Skeletal muscle cell (primary cell): ENCODE results near the gene PCDHGA6.
A peak's percentile ranks its signal among the peaks of the same experiment; 100 is the strongest.
"Not testable (repeated sequence)": the region's sequence is repeated elsewhere in the genome, so short reads cannot be mapped to it uniquely, and the experiment has no call there.

Experiments used
- DNase-seq: peaks from one replicate; pipeline ENCODE4 v3.0.0-alpha.2; 2010; ENCODE audit warnings: low read depth
- H3K4me3 ChIP-seq: 2 replicates; pipeline ENCODE4 v1.5.1; 2011; ENCODE audit warnings: low read depth, mild to moderate bottlenecking, control low read depth, low read length, moderate library complexity

The PCDHGA6 gene

DNA sequence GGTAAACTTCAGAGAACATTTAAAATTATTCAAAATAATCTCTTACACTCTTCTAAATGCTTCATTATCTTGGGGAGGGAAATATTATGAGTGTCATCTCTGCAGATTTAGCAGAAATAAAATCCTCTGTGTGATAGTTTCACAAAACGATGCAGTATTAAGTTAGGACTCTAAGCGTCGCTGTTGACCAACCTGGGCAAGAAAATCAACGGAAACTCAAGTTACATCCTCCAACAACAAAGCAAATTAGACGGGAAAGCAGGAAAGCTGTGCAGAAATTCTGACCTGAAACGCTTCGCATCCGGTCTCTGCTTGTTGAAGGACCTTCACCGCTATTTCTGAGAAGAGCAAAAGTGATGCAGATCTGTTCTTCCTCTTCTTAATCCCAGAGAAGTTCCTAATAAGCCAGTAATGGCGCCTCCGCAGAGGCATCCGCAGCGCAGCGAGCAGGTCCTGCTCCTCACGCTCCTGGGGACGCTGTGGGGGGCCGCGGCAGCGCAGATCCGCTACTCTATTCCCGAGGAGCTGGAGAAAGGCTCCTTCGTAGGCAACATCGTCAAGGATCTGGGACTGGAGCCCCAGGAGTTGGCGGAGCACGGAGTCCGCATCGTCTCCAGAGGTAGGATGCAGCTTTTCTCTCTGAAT lies at the start of gene PCDHGA6:
PCDHGA6 (plus strand) TSS at position 219 of the 645 bp plus-strand sequence; CDS start at position 412, 193 bp downstream.
- H3K4me3 ChIP-seq: peak within 1 kb of the TSS; percentile 49

GRCh38 chr5:141326088-141326854 lies 47.4 kb upstream of the PCDHGA6 start:
- peak overlapping the region; percentile 52 for H3K4me3 ChIP-seq
- DNase-seq: no peak

More for the DNA sequence above, at the start of gene PCDHGA6:
- no peak for DNase-seq

GRCh38 chr5:141328231-141328630 lies 45.5 kb upstream of the PCDHGA6 start:
- no peak for DNase-seq
- no peak overlapping the region for H3K4me3 ChIP-seq

GRCh38 chr5:141330299-141331080 lies 43.2 kb upstream of the PCDHGA6 start, which contains the start of gene PCDHGA1:
Gene PCDHGA1, plus strand, starts transcription at chr5:141330514.
- H3K4me3 ChIP-seq: peak within 1 kb of the TSS; percentile 46
- DNase-seq: no peak

- not testable (repeated sequence) for H3K4me3 ChIP-seq, DNase-seq
These were observed 41.1 kb upstream of the PCDHGA6 start for GRCh38 chr5:141332571-141332970.

GRCh38 chr5:141338538-141339306 lies 35.0 kb upstream of the PCDHGA6 start, which contains the start of gene PCDHGA2:
Gene PCDHGA2, plus strand, starts transcription at chr5:141338760.
- H3K4me3 ChIP-seq: peak within 1 kb of the TSS; percentile 41
- DNase-seq: no peak

GRCh38 chr5:141340781-141341354 lies 32.8 kb upstream of the PCDHGA6 start:
- not testable (repeated sequence) for H3K4me3 ChIP-seq

GRCh38 chr5:141342773-141343172 lies 30.9 kb upstream of the PCDHGA6 start:
- no peak for DNase-seq
- no peak overlapping the region for H3K4me3 ChIP-seq

More at GRCh38 chr5:141340781-141341354, 32.8 kb upstream of the PCDHGA6 start:
- DNase-seq: not testable (repeated sequence)

GRCh38 chr5:141343242-141343952 lies 30.3 kb upstream of the PCDHGA6 start, which contains the start of gene PCDHGA3:
Gene PCDHGA3, plus strand, starts transcription at chr5:141343829. Its CDS starts 205 bp downstream, at chr5:141344034.
- peak within 1 kb of the TSS; percentile 45 for H3K4me3 ChIP-seq
- DNase-seq: no peak

DNA sequence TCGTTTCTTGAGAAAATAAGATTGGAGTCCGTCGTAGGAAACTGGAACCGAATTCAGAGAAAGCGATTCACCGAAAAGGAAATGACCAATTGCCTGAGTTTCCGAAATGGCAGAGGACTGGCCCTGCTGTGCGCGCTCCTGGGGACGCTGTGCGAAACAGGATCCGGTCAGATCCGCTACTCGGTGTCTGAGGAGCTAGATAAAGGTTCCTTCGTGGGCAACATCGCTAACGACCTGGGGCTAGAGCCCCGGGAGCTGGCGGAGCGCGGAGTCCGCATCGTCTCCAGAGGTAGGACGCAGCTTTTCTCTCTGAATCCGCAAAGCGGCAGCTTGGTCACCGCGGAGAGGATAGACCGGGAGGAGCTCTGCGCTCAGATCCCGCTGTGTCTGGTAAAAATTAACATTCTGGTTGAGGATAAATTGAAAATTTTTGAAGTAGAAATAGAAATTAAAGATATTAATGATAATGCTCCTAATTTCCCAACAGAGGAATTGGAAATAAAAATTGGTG lies 29.7 kb upstream of the PCDHGA6 start:
- no peak for DNase-seq
- H3K4me3 ChIP-seq: peak overlapping the region; percentile 45

GRCh38 chr5:141345327-141345726 lies 28.4 kb upstream of the PCDHGA6 start:
- no peak overlapping the region for H3K4me3 ChIP-seq
- no peak for DNase-seq

GRCh38 chr5:141346017-141346416 lies 27.7 kb upstream of the PCDHGA6 start:
- H3K4me3 ChIP-seq, DNase-seq: not testable (repeated sequence)

DNA sequence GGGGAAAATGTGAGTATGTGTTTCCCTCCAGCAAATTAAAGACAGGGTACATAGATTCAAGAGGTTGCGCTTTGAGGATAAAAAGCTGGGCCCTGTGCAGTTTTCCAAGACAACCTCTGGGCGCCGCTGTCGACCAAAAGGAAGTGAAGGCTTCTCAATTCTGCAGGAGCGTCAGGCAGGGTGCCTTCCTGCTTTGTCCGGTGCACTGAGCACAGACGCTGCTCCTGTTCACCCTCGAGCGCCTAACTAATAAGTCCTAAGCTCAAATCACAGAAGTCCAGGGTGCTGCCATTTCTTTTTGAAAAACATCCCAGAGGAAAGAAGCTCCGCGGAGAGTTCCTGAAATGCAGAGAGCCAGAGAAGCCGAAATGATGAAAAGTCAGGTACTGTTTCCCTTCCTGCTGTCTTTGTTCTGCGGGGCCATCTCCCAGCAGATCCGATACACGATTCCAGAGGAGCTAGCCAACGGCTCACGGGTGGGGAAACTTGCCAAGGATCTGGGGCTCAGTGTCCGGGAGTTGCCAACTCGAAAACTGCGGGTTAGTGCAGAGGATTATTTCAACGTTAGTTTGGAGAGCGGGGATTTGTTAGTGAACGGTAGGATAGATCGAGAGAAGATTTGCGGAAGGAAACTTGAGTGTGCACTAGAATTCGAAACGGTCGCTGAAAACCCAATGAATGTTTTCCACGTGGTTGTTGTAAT lies 23.6 kb upstream of the PCDHGA6 start, which contains the start of gene PCDHGB1:
PCDHGB1 (plus strand) TSS at position 183 of the 703 bp plus-strand sequence; CDS start at position 345, 162 bp downstream.
- H3K4me3 ChIP-seq: peak within 1 kb of the TSS; percentile 32
- no peak for DNase-seq

DNA sequence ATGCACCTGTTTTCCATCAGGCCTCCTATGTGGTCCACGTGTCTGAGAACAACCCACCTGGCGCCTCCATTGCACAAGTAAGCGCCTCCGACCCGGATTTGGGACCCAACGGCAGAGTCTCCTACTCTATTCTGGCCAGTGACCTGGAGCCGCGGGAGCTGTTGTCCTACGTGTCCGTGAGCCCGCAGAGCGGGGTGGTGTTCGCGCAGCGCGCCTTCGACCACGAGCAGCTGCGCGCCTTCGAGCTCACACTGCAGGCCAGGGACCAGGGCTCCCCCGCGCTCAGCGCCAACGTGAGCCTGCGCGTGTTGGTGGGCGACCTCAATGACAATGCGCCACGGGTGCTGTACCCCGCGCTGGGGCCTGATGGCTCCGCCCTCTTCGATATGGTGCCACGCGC lies 22.1 kb upstream of the PCDHGA6 start:
- DNase-seq: no peak
- no peak overlapping the region for H3K4me3 ChIP-seq

- peak within 1 kb of the TSS; percentile 49 for H3K4me3 ChIP-seq
- no peak for DNase-seq
These were observed 18.7 kb upstream of the PCDHGA6 start, which contains the start of gene PCDHGA4 for GRCh38 chr5:141354900-141355469. Gene PCDHGA4, plus strand, starts transcription at chr5:141355021. Its CDS starts 87 bp downstream, at chr5:141355108.

DNA sequence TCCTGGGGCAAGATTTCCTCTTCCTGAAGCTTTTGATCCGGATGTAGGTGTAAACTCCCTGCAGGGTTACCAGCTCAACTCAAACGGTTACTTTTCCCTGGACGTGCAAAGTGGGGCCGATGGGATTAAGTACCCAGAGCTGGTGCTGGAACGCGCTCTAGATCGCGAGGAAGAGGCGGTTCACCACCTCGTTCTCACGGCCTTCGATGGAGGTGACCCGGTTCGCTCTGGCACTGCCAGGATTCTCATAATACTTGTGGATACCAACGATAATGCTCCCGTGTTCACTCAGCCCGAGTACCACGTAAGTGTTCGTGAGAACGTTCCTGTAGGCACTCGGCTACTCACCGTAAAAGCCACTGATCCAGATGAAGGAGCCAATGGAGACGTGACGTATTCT lies 18.1 kb upstream of the PCDHGA6 start:
- no peak for DNase-seq
- H3K4me3 ChIP-seq: peak overlapping the region; percentile 49

DNA sequence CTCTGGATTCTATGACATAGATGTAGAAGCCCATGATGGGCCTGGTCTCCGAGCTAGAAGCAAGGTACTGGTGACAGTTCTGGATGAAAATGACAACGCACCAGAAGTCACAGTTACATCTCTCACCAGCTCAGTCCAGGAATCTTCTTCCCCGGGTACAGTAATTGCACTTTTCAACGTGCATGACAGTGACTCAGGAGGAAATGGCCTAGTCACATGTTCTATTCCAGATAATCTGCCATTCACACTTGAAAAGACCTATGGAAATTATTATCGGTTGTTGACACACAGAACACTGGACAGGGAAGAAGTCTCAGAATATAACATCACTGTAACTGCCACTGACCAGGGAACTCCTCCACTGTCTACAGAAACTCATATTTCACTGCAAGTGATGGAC lies 17.6 kb upstream of the PCDHGA6 start:
- no peak overlapping the region for H3K4me3 ChIP-seq
- DNase-seq: no peak
